Fibroblast of mammary gland (primary cell): ENCODE results near the gene CLDN6.

Experiments used
- DNase-seq: peaks from one replicate; pipeline ENCODE4 v3.0.0-alpha.2; 2010; ENCODE audit warnings: low read depth
- H3K4me3 ChIP-seq: 2 replicates; pipeline ENCODE4 v1.5.1; 2011; ENCODE audit warnings: low read depth, mild to moderate bottlenecking, low read length, moderate library complexity; ENCODE audit not compliant: control insufficient read depth
- CTCF ChIP-seq: conservative IDR thresholded peaks from 2 replicates; pipeline ENCODE4 v1.5.1; 2011; ENCODE audit warnings: low read depth, low read length, inconsistent platforms; ENCODE audit not compliant: control insufficient read depth, insufficient read depth

CLDN6 gene

DNA sequence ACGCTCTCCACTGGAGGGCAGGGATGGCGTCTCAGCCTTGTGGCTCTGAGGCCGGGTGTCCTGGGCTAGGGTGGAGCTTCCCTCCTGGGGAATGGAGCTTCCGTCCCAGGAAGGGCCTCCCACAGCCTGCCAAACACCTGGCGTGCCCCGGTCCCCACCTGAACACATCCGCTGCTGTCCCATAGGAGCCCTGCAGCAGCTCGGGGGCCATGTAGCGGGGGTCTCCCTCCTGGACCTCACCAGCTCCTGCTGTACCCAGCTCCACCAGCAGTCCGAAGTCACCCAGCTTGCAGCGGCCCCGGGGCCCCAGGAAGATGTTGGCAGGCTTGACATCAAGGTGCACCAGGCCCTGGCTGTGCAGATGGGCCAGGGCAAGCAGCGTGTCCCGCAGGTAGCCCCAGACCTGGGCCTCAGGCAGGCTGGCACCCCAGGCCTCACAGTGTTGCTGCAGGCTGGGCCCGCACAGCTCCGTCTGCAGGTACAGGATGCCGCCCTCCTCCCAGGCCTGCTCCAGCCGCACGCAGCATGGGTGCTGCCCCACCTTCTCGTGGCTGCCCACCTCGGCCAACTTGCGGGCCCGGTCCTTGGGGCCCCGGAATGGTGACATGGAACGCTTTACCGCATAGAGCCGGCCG lies 42.7 kb downstream of the CLDN6 start:
- DNase-seq, result no peak
- TF ChIP-seq CTCF, result no peak
- no peak overlapping the region for H3K4me3 ChIP-seq

DNA sequence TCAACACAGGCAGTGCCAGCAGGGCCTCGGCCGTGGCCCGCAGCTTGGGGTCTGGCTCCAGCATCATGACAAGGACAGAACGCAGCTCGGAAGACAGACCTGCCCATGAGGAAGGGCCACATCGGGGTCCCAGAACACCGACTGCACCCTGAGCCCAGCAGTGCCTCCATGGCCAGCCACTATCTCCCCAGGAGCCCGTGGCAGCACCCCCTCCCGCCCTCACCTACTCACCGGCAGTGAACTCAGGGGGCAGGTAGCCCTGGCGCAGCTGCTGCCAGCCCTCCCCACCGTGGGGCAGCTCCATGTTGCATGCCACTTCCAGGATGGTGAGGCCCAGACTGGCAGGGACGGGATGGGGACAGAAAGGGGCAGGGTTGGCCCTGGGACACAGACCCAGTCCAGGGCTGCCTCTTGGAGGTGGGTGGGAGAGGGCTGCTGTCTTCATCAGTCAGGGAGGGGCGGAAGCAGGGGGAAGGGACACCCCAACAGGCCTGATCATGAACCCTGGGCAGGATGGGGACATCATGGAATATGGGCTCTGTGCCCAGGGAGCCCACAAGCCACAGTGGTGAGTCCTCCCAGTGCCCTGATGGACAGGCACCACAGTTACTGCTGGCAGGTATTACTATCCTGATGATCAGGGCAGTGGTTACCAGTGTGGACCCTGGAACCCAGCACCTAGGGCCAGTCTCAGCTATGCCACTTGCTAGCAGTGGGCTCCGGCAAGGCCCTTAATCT lies 43.5 kb downstream of the CLDN6 start:
- TF ChIP-seq CTCF, result no peak
- no peak overlapping the region for H3K4me3 ChIP-seq
- DNase-seq, result no peak

GRCh38 chr16:2973605-2974318 lies 44.2 kb downstream of the CLDN6 start:
- no peak for DNase-seq
- no peak overlapping the region for H3K4me3 ChIP-seq
- no peak for TF ChIP-seq CTCF

- no peak overlapping the region for H3K4me3 ChIP-seq
- no peak for DNase-seq
- TF ChIP-seq CTCF, result no peak
Observed at GRCh38 chr16:2973093-2973492, 44.9 kb downstream of the CLDN6 start.

DNA sequence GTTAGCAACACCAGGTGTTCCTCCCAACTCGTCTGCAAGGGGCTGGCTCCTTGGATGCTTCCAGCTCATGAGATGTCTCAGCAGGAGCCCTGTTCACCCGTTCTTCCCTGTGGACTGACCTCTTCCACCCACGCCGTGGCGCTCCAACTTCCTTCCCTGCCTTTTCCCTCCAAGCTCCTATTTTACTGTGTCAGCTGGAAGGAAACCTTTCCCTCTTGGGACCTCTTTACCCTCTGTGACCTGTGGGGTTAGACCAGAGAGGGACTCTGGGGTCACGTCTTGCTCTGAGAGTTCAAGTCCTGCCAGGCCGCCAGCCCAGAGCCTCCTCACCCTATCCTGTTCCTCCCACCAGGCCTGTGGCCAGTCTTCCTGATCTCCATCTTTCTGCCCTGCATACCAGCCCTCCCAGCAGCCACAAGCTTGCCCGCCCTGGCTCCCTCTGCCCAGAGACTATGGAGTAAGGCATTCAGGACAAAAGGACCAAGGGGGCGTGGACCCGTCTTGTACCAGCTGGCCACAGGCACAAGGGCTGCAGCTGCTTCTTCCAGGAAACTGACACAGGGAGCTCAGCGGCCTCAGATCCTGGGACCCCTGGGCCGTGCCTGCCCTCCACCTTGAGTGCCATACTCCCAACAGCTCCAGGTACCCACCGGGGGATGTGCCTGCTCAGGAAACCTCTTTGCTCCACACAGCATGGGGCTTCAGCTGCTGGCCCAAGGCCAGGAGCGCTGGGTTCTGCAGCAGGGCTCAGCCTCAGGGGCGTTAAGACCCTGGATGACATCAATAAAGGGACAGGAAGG lies 45.8 kb downstream of the CLDN6 start:
- TF ChIP-seq CTCF, result no peak
- no peak for DNase-seq
- no peak overlapping the region for H3K4me3 ChIP-seq
